ENCODE results near the gene TREML4.
A peak's percentile ranks its signal among the peaks of the same experiment; 100 is the strongest.
"Not testable (repeated sequence)": the region's sequence is repeated elsewhere in the genome, so short reads cannot be mapped to it uniquely, and the experiment has no call there.

Gene TREML4

DNA sequence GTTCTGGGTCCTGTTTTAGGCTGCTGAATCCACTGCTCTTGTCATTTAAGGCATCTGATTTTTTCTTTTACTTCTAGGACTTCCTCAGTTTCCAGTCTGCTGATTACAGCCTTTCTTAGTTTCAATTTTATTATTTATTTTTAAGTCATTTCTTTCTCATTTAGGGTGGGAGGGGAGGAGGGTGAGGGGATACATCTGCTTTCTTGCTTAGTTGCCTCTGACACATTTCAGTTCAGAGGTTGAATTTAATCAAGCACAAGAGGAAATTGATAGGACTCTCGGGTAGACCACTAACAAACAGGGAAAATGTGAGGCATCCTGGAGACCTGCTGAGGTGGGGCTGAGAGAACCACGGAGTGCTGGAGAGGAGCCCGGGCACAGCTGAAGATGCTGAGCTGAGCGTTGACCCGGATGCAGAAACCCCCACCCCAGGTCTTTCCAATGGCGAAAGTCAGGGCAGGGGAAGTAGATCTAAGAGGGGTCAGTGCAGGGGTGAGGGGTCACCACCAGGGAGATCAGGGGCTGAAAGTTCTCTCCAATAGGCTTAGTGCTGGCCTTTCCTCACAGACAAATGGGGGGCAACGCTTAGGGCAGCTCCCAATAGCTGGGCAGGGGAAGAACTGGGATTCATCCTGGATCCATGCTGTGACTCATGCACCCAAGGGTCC is 19.6 kb upstream of the TREML4 start:
- DNase-seq: no peak

- no peak for DNase-seq
Measured at GRCh38 chr6:41209547-41210320, 18.4 kb upstream of the TREML4 start.

DNA sequence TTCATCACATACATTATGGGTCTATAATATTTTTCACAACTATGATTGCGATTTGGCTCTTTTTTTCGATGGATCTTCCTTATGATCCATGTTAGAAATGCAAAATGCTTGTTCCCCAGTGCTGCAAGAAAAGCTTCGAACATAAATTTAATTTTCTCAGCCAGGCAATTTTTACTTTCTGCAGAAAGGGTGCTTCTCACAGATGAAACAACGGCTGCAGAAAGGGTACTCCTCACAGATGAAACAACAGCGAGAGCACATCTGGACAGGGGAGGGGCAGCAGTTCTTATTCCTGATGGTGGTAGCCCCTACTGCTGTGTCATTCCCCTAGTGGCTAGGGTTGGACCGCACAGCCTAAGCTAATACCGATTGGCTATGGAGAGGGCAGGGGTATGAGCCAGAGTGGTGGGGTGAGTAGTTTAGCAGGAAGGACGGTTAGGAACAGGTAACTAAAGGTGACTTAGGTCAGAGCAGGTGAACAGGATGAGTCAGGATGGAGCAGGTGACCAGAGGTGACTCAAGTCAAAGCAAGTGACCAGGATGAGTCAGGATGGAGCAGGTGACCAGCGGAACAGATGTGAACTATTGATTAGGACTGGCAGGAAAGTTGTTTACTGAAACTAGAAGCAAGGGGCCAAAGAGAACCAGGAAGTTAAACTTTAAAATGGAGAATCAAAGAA is 13.4 kb upstream of the TREML4 start:
- no peak for DNase-seq

- no peak for DNase-seq
Measured at GRCh38 chr6:41215777-41216176, 12.4 kb upstream of the TREML4 start.

GRCh38 chr6:41216616-41217015 is 11.5 kb upstream of the TREML4 start:
- no peak for DNase-seq

- peak; percentile 19 for DNase-seq
Measured at GRCh38 chr6:41222045-41222444, 6.1 kb upstream of the TREML4 start.

- DNase-seq: peak; percentile 52
Measured at GRCh38 chr6:41222513-41222912, 5.6 kb upstream of the TREML4 start.

DNA sequence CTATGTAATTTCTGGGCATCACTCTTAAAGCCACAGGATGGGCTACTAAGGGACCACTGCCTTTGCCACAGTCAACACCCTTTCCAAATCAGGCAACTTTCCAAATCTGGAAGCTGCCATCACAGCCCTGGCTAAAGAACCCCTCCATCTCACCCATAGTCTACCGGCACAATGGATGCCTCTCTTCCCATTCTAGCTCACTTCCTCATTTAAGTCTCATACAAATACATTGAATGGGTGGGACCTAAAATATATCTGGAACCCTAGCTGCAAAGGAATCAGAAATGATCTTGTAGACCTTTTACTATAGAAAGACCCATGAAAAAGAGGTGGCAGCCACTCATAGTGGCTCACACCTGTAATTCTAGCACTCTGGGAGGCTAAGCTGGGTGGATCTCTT is 3.3 kb upstream of the TREML4 start:
- no peak for DNase-seq

DNA sequence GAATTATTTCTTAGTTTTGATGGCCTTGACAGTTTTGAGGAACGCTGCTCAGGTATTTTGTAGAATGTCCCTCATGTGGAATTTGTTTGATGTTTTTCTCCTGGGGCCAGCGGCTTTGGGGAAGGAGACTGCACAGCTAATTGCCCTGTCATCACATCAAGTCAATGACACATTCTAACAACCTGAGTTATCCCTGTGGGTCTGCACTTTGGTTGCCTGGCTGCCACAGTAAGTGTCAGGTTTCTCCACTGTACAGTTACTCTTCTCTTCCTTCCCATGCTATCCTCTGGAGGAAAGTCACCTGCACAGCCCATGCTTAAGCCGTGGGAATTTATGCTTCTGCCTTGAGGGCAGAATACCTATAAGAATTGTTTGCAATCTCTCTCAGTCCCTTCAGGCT is 1.4 kb upstream of the TREML4 start:
- DNase-seq: no peak

DNA sequence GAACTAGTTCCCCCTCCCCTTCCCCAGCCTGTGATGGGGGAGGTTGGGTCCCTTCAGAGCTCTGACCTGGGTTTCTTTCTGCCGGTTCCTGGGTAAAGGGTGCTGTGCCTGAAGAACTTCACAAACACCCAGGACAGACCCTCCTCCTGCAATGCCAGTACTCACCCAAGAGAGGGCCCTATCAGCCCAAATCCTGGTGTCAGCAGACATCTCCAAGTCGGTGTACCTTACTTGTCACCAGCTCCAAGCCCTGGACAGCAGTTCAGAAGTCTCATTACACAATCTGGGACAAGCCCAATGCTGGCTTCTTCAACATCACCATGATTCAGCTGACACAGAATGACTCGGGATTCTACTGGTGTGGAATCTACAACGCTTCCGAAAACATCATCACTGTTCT is 467 bp downstream of the TREML4 start:
- DNase-seq: peak; percentile 62

DNA sequence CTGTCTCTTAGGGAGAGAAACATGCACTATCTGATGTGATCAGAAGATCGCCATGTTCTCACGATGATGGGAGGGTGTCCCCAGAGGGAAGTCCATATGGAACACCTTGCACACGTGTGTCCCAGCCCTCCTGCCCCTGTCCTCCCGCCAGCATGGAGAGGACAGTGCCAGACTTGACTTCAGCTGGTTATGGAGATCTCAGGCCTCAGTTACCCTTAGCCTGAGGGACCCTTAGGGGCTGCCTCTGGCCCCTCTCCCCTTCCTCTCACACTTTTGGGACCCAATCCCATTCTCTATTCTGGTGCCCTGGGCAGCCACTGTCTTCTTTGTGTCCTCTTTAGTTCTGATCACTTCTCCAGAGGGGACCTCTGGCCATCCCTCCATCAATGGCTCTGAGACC is 1.6 kb downstream of the TREML4 start:
- DNase-seq: no peak

GRCh38 chr6:41231246-41231645 is 3.1 kb downstream of the TREML4 start:
- DNase-seq: no peak

DNA sequence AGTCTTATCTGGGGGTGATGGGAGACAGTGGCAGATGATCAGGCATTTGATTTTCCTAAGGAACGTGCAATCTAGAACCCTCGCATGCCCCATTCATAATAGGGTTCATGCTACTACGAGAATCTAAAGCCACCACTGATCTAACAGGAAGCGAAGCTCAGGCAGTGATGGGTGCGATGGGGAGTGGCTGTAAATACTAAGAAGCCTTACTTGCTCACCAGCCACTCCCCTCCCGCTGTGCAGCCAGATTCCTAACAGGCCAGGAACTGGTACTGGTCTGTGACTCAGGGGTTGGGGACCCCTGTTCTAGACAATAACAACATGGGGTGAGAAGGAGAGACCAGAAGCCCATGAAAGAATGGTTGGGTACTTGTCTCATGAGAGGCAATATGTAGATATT is 4.5 kb downstream of the TREML4 start:
- no peak for DNase-seq

- DNase-seq: no peak
Measured at GRCh38 chr6:41236276-41236675, 8.1 kb downstream of the TREML4 start.

GRCh38 chr6:41237128-41237527 is 9.0 kb downstream of the TREML4 start:
- DNase-seq: no peak

DNA sequence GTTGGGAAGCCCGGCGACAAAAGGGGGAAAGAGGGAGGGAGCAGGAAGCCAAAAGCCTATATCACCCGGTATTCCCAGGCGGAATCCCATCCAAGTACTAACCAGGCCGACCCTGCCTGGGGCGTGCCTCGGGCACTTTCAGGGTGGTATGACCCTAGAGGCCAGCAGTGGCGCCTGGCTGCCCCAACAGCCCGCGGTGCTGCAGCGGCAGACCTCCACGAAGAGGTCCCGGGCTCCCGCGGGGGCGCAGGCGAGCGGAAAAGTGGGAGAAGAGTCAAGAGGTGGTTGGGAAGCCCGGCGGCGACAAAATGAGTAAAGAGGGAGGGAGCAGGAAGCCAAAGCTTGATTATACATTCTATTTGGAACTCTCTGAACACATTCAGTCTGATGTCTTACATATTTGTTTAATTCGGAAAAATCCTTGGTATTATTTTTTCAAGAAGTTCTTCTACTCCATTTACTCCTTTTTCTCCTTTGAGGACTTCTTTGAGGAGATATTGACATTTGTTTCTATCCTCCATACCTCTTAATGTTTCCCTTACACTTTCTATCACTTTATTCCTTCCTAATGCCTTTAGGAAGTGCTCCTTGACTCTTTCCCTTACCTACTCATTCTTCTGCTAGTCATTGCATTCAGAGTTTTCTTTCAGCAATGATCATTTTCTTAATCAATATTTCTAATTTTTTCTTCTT is 11.5 kb downstream of the TREML4 start:
- no peak for DNase-seq

DNA sequence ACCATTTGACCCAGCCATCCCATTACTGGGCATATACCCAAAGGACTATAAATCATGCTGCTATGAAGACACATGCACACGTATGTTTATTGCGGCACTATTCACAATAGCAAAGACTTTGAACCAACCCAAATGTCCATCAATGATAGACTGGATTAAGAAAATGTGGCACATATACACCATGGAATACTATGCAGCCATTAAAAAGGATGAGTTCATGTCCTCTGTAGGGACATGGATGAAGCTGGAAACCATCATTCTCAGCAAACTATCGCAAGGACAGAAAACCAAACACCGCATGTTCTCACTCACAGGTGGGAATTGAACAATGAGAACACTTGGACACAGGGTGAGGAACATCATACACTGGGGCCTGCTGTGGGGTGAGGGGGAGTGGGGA is 18.4 kb downstream of the TREML4 start:
- DNase-seq: not testable (repeated sequence)

DNA sequence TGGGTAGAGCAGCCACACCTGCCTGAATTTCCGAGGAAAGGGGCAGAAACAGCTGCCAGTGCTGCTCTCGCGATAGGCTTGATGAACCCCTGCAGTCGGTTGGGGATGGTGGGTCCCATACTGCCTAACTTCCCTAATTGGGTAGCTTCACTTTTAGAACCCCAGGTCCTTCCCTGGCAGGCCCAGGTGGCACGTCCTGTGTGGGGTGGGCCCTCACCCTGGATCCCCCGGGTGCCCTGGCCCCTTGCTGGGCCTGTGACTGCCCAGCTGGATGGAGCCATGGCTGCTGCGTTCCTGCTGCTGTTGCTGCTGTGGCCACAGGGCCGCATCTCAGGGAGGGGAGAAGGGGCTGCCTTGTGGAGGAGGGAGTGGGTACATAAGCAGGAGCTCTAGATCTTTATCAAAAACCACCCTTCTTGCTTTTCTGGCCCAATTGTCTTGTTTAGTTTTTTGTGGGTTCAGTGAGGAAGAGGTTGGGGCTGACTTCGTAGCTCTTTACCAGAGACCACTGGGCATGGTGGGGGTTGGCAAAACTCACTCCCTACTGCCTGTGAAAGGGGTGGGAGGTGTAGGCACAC is 19.2 kb downstream of the TREML4 start:
- peak; percentile 34 for DNase-seq

DNA sequence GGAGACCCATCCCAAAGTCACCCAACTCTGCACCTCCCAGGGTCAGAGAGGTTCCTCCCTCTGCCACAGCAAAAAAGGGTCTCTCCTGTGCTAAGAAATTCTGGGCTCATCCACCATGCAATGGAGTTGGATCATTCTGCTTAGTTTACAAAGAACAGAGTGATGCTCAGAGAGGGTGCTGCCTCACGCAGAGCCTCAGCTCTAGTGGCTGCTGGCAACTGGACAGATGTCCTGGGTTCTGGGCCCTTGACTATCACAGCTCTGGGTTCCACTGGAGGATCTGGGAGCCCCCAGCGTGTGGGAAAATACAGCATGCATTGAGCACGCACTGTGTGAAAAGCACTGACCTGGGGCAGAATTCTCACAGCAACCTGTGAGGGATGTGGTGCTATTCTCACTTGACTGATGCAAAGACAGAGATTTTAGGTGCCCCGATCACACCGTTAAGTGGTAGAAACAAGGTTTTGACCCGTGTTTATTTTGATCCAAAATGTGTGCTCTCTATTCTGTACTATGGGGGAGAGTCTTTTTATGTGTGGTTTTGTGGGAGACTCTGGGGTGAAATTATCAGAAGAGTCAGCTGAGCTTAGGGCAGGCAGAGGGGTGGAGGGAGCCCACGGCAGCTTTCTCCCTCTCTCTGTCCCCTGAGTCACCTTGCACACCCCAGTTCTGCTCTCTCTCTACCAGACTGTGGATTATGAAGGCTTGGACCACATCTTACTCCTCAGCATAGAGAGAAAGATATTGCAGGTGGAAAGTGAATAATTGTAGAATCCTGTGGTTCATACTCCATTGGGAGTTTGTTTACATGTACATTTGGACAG is 19.9 kb downstream of the TREML4 start:
- peak; percentile 59 for DNase-seq

- DNase-seq: no peak
Measured at GRCh38 chr6:41252401-41253169, 24.4 kb downstream of the TREML4 start.

- no peak for DNase-seq
Measured at GRCh38 chr6:41255110-41255509, 27.0 kb downstream of the TREML4 start.
